HT1080 (cell line): ENCODE data around the gene ZNF585A. TPM values are rescaled to one million over a fixed set of nuclear protein-coding genes. Genes with fewer than 3 reads are reported as not detected.

ENCODE experiments used
- DNase-seq: peaks from one replicate; pipeline ENCODE4 v3.0.0-alpha.2; 2015; ENCODE audit warnings: low read depth
- total RNA-seq: library from RNA; depleted of rRNA; stranded (reverse); fragments of >200 nt; shearing (Covaris generic); gene quantifications from 2 replicates; pipeline ENCODE4 v1.2.3, GENCODE V29; 2014; rRNA removed

Gene ZNF585A
- total RNA-seq, 1 experiment from 2014 or later = 5.6 TPM

DNA sequence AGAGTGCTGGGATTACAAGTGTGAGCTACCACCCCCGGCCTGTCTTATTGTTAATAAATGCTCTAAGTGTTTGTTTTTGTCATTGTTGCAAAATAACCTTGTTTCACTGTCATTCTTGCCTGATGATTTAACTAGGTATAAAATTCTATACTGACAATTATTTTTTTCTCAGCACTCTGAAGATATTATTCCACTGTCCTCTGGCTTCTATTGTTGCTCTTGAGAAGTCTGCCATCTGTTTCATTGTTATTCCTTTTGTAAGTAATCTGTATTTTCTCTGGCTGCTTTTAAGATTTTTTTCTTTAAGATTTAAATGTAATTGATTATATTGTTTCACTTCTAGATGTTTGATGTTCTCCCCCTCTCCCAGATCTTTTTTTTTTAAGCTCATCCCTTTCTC, 76.6 kb downstream of the ZNF585A start:
- DNase-seq = no peak

Other genes starting within 250 kb of the ZNF585A start
- gene ZNF420, start 94.3 kb downstream of the ZNF585A start, total RNA-seq = 5.4 and 13.1 TPM in 2 replicates
- gene ZNF585B, start 37.8 kb upstream of the ZNF585A start, total RNA-seq = 7.2 and 8.7 TPM in 2 replicates
- 2.7 and 3.6 TPM in 2 replicates for gene ZNF383, start 45.5 kb upstream of the ZNF585A start, total RNA-seq
- gene ZNF527, start 198.4 kb upstream of the ZNF585A start, total RNA-seq = 3.3 and 3.4 TPM in 2 replicates